Mesenchymal stem cell (in vitro differentiated cells and primary cell): ENCODE measurements around the gene ACAN.

Source experiments
- DNase-seq: peaks from one replicate; pipeline ENCODE4 v3.0.0-alpha.2; 2013
- H2AFZ ChIP-seq: one replicate; pipeline ENCODE4 v1.6.1; 2013; ENCODE audit warnings: low read depth, mild to moderate bottlenecking, control low read depth, inconsistent platforms, low read length, moderate library complexity
- H2AK5ac ChIP-seq: 2 replicates; pipeline ENCODE4 v1.6.1; 2013; ENCODE audit warnings: low read length, moderate library complexity, mild to moderate bottlenecking, inconsistent platforms; ENCODE audit not compliant: severe bottlenecking
- H2BK120ac ChIP-seq: one replicate; pipeline ENCODE4 v1.6.1; 2013; ENCODE audit warnings: low read depth, mild to moderate bottlenecking, inconsistent platforms, low read length, moderate library complexity
- H2BK12ac ChIP-seq, 2 experiments: one replicate each; pipeline ENCODE4 v1.6.1; 2013; ENCODE audit warnings: inconsistent platforms in 2 of 2, low read length in 2 of 2, mild to moderate bottlenecking in 2 of 2, moderate library complexity in 2 of 2, control low read depth in 1 of 2
- H2BK15ac ChIP-seq: one replicate; pipeline ENCODE4 v1.6.1; 2013; ENCODE audit warnings: mild to moderate bottlenecking, low read depth, inconsistent platforms; ENCODE audit not compliant: poor library complexity, severe bottlenecking
- H2BK5ac ChIP-seq: 2 replicates; pipeline ENCODE4 v1.6.1; 2013; ENCODE audit warnings: low read depth, mild to moderate bottlenecking, low read length, control low read depth, inconsistent platforms; ENCODE audit not compliant: poor library complexity, severe bottlenecking
- H3K14ac ChIP-seq, 2 experiments: one replicate each; pipeline ENCODE4 v1.6.1; 2013; ENCODE audit warnings: inconsistent platforms in 2 of 2, low read length in 2 of 2, control low read depth in 1 of 2, mild to moderate bottlenecking in 1 of 2, moderate library complexity in 1 of 2
- H3K18ac ChIP-seq, 2 experiments: one replicate each; pipeline ENCODE4 v1.6.1; 2013; ENCODE audit warnings: inconsistent platforms in 2 of 2, low read length in 2 of 2, control low read depth in 1 of 2, low read depth in 1 of 2, mild to moderate bottlenecking in 1 of 2
- H3K23ac ChIP-seq, 2 experiments: one replicate each; pipeline ENCODE4 v1.6.1; 2013; ENCODE audit warnings: inconsistent platforms in 2 of 2, low read length in 2 of 2, mild to moderate bottlenecking in 2 of 2, moderate library complexity in 2 of 2, control low read depth in 1 of 2
- H3K27ac ChIP-seq: 2 replicates; pipeline ENCODE4 v1.5.1; 2013; ENCODE audit warnings: mild to moderate bottlenecking, moderate library complexity, low read length, control low read depth, inconsistent platforms; ENCODE audit not compliant: poor library complexity, severe bottlenecking
- H3K27me3 ChIP-seq, 2 experiments: 2 replicates each; pipeline versions ENCODE4 v1.6.1 to v1.7.0; 2013; ENCODE audit warnings: low read length in 2 of 2, mild to moderate bottlenecking in 2 of 2, moderate library complexity in 2 of 2, control low read depth in 1 of 2, inconsistent platforms in 1 of 2; ENCODE audit not compliant: control insufficient read depth in 1 of 2, insufficient read depth in 1 of 2
- H3K36me3 ChIP-seq, 2 experiments: 2 replicates each; pipeline versions ENCODE4 v1.6.1 to v1.7.0; 2013; ENCODE audit warnings: low read length in 2 of 2, control low read depth in 1 of 2, inconsistent platforms in 1 of 2, low read depth in 1 of 2, mild to moderate bottlenecking in 1 of 2; ENCODE audit not compliant: insufficient read depth in 2 of 2, control insufficient read depth in 1 of 2
- H3K4ac ChIP-seq, 2 experiments: one replicate each; pipeline ENCODE4 v1.6.1; 2013; ENCODE audit warnings: inconsistent platforms in 2 of 2, low read length in 2 of 2, mild to moderate bottlenecking in 2 of 2, moderate library complexity in 2 of 2, control low read depth in 1 of 2, low read depth in 1 of 2
- H3K4me1 ChIP-seq: 2 replicates; pipeline ENCODE4 v1.6.1; 2013; ENCODE audit warnings: low read depth, low read length, control low read depth; ENCODE audit not compliant: control insufficient read depth, insufficient read depth
- H3K4me2 ChIP-seq: 2 replicates; pipeline ENCODE4 v1.6.1; 2013; ENCODE audit warnings: low read length, mild to moderate bottlenecking, inconsistent platforms; ENCODE audit not compliant: poor library complexity, severe bottlenecking
- H3K4me3 ChIP-seq, 2 experiments: 2 replicates each; pipeline versions ENCODE4 v1.5.1 to v1.7.0; 2013; ENCODE audit warnings: low read length in 2 of 2, mild to moderate bottlenecking in 2 of 2, control low read depth in 1 of 2, low read depth in 1 of 2; ENCODE audit not compliant: insufficient read depth in 1 of 2
- H3K79me1 ChIP-seq: replicated peaks from 2 replicates; pipeline ENCODE4 v1.6.1; 2013; ENCODE audit warnings: mild to moderate bottlenecking, control low read depth, low read length, inconsistent platforms; ENCODE audit not compliant: poor library complexity, severe bottlenecking
- H3K9ac ChIP-seq: 2 replicates; pipeline ENCODE4 v1.7.0; 2013; ENCODE audit warnings: mild to moderate bottlenecking, low read length, moderate library complexity
- H3K9me3 ChIP-seq: 2 replicates; pipeline ENCODE4 v1.7.0; 2013; ENCODE audit warnings: mild to moderate bottlenecking, low read length; ENCODE audit not compliant: control insufficient read depth
- H4K8ac ChIP-seq: one replicate; pipeline ENCODE4 v1.6.1; 2013; ENCODE audit warnings: inconsistent platforms, mild to moderate bottlenecking, low read length, moderate library complexity
- H4K91ac ChIP-seq: one replicate; pipeline ENCODE4 v1.6.1; 2013; ENCODE audit warnings: mild to moderate bottlenecking, low read length, inconsistent platforms
- WGBS: methylation state at CpG from one replicate; pipeline ENCODE4 v1.1.7; 2013; ENCODE audit warnings: mixed read lengths; 5-methylcytosine and 5-hydroxymethylcytosine counted together

ACAN gene

GRCh38 chr15:88906551-88906950, 103.3 kb downstream of the ACAN start:
- H4K91ac ChIP-seq = no peak overlapping the region
- no peak overlapping the region for H3K18ac ChIP-seq
- no peaks in the 10 kb centered on the region for H3K9me3 ChIP-seq
- H3K4me2 ChIP-seq = no peak overlapping the region
- H3K9ac ChIP-seq = no peak overlapping the region
- no peak overlapping the region for H2AK5ac ChIP-seq
- H3K79me1 ChIP-seq = peaks cover 39% of the 10 kb centered on the region
- DNase-seq = no peak
- H3K27me3 ChIP-seq = no peaks in the 10 kb centered on the region
- H3K14ac ChIP-seq = no peak overlapping the region
- H2BK15ac ChIP-seq = no peak overlapping the region
- 96% methylated on average over 7 of the region's 7 CpGs for WGBS
- no peak overlapping the region for H3K4ac ChIP-seq
- peaks cover 17% of the 10 kb centered on the region for H3K4me1 ChIP-seq
- H3K27ac ChIP-seq = no peak overlapping the region
- H4K8ac ChIP-seq = no peak overlapping the region
- H2BK12ac ChIP-seq = no peak overlapping the region
- no peak overlapping the region for H3K4me3 ChIP-seq
- no peak overlapping the region for H2BK5ac ChIP-seq
- H2BK120ac ChIP-seq = no peak overlapping the region
- H2AFZ ChIP-seq = no peak overlapping the region
- H3K36me3 ChIP-seq = peaks cover 45 to 74% of the 10 kb centered on the region in 2 experiments
- no peak overlapping the region for H3K23ac ChIP-seq

- H3K36me3 ChIP-seq = peaks cover 42 to 69% of the 10 kb centered on the region in 2 experiments
These were observed 103.9 kb downstream of the ACAN start for GRCh38 chr15:88907111-88907510.

DNA sequence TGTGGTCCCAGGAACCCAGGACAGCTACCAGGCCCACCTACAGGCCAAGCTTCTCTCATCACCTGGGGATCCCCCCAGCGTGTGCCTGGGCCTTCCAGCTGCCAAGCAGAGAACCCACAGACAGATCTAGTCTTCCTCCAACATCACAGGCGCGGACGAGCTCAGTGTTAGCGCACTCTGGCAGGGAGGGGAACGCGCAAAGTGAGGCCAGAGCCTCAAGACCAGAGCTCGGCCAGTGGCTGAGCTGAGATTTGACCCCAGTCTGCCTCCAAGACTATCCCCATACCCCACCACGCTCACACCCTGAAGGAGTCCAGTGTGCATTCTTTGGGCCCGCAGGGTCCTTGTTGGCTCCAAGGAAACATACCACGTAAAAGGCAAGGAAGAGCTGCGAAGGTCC, 104.9 kb downstream of the ACAN start:
- Histone ChIP-seq H3K79me1 (peaks cover 33% of the 10 kb centered on the region), H3K4me2 (no peak overlapping the region), H2AK5ac (no peak overlapping the region), H4K8ac (no peak overlapping the region), H3K36me3 (peaks cover 32 to 60% of the 10 kb centered on the region in 2 experiments), H3K4me1 (peaks cover 25% of the 10 kb centered on the region), H4K91ac (no peak overlapping the region), H2BK120ac (no peak overlapping the region), H3K9me3 (no peaks in the 10 kb centered on the region), H2BK12ac (peak overlapping the region in 1 of 2 experiments; percentile 10), H3K14ac (no peak overlapping the region), H3K18ac (no peak overlapping the region), H2BK5ac (no peak overlapping the region), H3K23ac (no peak overlapping the region), H3K27ac (no peak overlapping the region), H2AFZ (no peak overlapping the region), H2BK15ac (no peak overlapping the region), H3K4ac (no peak overlapping the region), H3K27me3 (no peaks in the 10 kb centered on the region), H3K9ac (no peak overlapping the region), H3K4me3 (no peak overlapping the region)
- WGBS = 91% methylated on average over 12 of the region's 12 CpGs
- no peak for DNase-seq

More at GRCh38 chr15:88907111-88907510, 103.9 kb downstream of the ACAN start:
- no peaks in the 10 kb centered on the region for H3K9me3 ChIP-seq
- H4K91ac ChIP-seq = no peak overlapping the region
- WGBS = 91% methylated on average over 14 of the region's 14 CpGs
- peaks cover 39% of the 10 kb centered on the region for H3K79me1 ChIP-seq
- no peak overlapping the region for H2BK15ac ChIP-seq
- no peak overlapping the region for H3K4ac ChIP-seq
- H2AFZ ChIP-seq = no peak overlapping the region
- H2BK120ac ChIP-seq = no peak overlapping the region
- no peak overlapping the region for H4K8ac ChIP-seq
- H3K4me1 ChIP-seq = peaks cover 21% of the 10 kb centered on the region
- H3K23ac ChIP-seq = no peak overlapping the region
- H3K9ac ChIP-seq = no peak overlapping the region
- H3K18ac ChIP-seq = no peak overlapping the region
- H3K27me3 ChIP-seq = no peaks in the 10 kb centered on the region
- no peak overlapping the region for H2BK5ac ChIP-seq
- no peak overlapping the region for H2BK12ac ChIP-seq
- DNase-seq = no peak
- H3K4me3 ChIP-seq = no peak overlapping the region
- no peak overlapping the region for H3K14ac ChIP-seq
- H2AK5ac ChIP-seq = no peak overlapping the region
- H3K4me2 ChIP-seq = no peak overlapping the region
- no peak overlapping the region for H3K27ac ChIP-seq

- Histone ChIP-seq H3K4me3 (no peak overlapping the region), H3K79me1 (peaks cover 30% of the 10 kb centered on the region), H3K9me3 (no peaks in the 10 kb centered on the region), H3K36me3 (peaks cover 27 to 54% of the 10 kb centered on the region in 2 experiments), H3K4me2 (no peak overlapping the region), H3K4me1 (peaks cover 25% of the 10 kb centered on the region), H2BK120ac (no peak overlapping the region), H3K27ac (no peak overlapping the region), H3K18ac (peak overlapping the region in 1 of 2 experiments; percentile 14), H2AK5ac (no peak overlapping the region), H3K23ac (no peak overlapping the region), H3K27me3 (no peaks in the 10 kb centered on the region), H2AFZ (no peak overlapping the region), H2BK12ac (peak overlapping the region; percentile 18 to 24), H2BK5ac (no peak overlapping the region), H4K91ac (no peak overlapping the region), H3K4ac (no peak overlapping the region), H3K9ac (peak overlapping the region; percentile 16), H2BK15ac (no peak overlapping the region), H3K14ac (no peak overlapping the region), H4K8ac (no peak overlapping the region)
- WGBS = 77% methylated on average over 16 of the region's 16 CpGs
- peak; percentile 51 for DNase-seq
These were observed 105.7 kb downstream of the ACAN start for GRCh38 chr15:88908697-88909621.
